Endothelial cell of umbilical vein (primary cell): Measurements from ENCODE around the gene SLC2A11. TPM values are rescaled to one million over a fixed set of nuclear protein-coding genes. Genes with fewer than 3 reads are reported as not detected.

ENCODE experiments used
- BruUV-seq: library from RNA; stranded (reverse); fragments of 400-500 nt; replicated peaks from 2 replicates; lab custom pipeline; 2021; lab: Mats Ljungman, UMichigan
- CTCF ChIA-PET: fragments of 300-600, 350-600 bp; sonication (Branson Sonifier 250); formaldehyde crosslinking; loops from one replicate; lab custom pipeline; 2021; ENCODE audit warnings: antibody characterized with exemption, inconsistent platforms; lab: Charles Lee
- POLR2A ChIA-PET: fragments of 300-600, 350-600 bp; sonication (Branson Sonifier 250); formaldehyde crosslinking; loops from one replicate; lab custom pipeline; 2021; ENCODE audit warnings: antibody characterized with exemption, inconsistent platforms; lab: Charles Lee
- DNase-seq: peaks from one replicate; pipeline ENCODE4 v3.0.0-alpha.2; 2011; ENCODE audit warnings: low read depth, low spot score
- FAIRE-seq: peaks from 2 replicates; lab custom pipeline; 2011; peaks lifted over from hg19 to GRCh38; lab: Jason Lieb, UNC
- H2AFZ ChIP-seq: 2 replicates; pipeline ENCODE4 v1.6.0; 2012; ENCODE audit warnings: low read depth, low read length, control low read depth, inconsistent platforms
- H3K27ac ChIP-seq: 2 replicates; pipeline ENCODE4 v1.5.1; 2011; ENCODE audit warnings: low read depth, mild to moderate bottlenecking, control low read depth, low read length, moderate library complexity; ENCODE audit not compliant: insufficient read depth
- H3K27me3 ChIP-seq, 2 experiments: 2 replicates each; pipeline versions ENCODE4 v1.6.0 to v1.6.1; 2011; ENCODE audit warnings: low read length in 2 of 2, mixed read lengths in 1 of 2; ENCODE audit not compliant: control insufficient read depth in 2 of 2, insufficient read depth in 2 of 2
- H3K36me3 ChIP-seq, 2 experiments: 2 replicates in 1 of 2; 3 replicates in 1 of 2; pipeline ENCODE4 v1.5.1; 2011; ENCODE audit warnings: low read length in 2 of 2, mild to moderate bottlenecking in 1 of 2, moderate library complexity in 1 of 2; ENCODE audit not compliant: control insufficient read depth in 2 of 2, insufficient read depth in 2 of 2; ENCODE audit errors: extremely low read depth in 1 of 2
- H3K4me1 ChIP-seq: 3 replicates; pipeline ENCODE4 v1.5.1; 2011; ENCODE audit warnings: mild to moderate bottlenecking, low read length; ENCODE audit not compliant: control insufficient read depth, insufficient read depth; ENCODE audit errors: extremely low read depth
- H3K4me2 ChIP-seq: 2 replicates; pipeline ENCODE4 v1.6.1; 2011; ENCODE audit warnings: low read length, control low read depth, mixed read lengths; ENCODE audit not compliant: insufficient read depth
- H3K4me3 ChIP-seq, 3 experiments: fragments of 200-600 bp in 1 of 3; sonication (generic), shearing (Covaris generic) in 1 of 3; replicated peaks in 1 of 3; 2 replicates each; pipeline ENCODE4 v1.5.1; 2011 to 2016; ENCODE audit warnings: control low read depth in 3 of 3, low read length in 3 of 3, mild to moderate bottlenecking in 2 of 3, inconsistent platforms in 1 of 3, low read depth in 1 of 3, moderate library complexity in 1 of 3; ENCODE audit not compliant: insufficient read depth in 1 of 3
- H3K79me2 ChIP-seq: 2 replicates; pipeline ENCODE4 v1.6.0; 2012; ENCODE audit warnings: low read length, inconsistent platforms; ENCODE audit not compliant: control insufficient read depth, insufficient read depth
- H3K9ac ChIP-seq: replicated peaks from 2 replicates; pipeline ENCODE3; 2011; ENCODE audit warnings: low read length, control low read depth; ENCODE audit not compliant: insufficient read depth; ENCODE audit errors: extremely low read depth
- H3K9me1 ChIP-seq: replicated peaks from 3 replicates; pipeline ENCODE4 v1.6.0; 2011; ENCODE audit warnings: mild to moderate bottlenecking, low read length; ENCODE audit not compliant: control insufficient read depth, insufficient read depth; ENCODE audit errors: extremely low read depth
- H3K9me3 ChIP-seq: replicated peaks from 2 replicates; pipeline ENCODE4 v1.5.1; 2012; ENCODE audit warnings: low read length, inconsistent platforms; ENCODE audit not compliant: control insufficient read depth, insufficient read depth
- H4K20me1 ChIP-seq: replicated peaks from 2 replicates; pipeline ENCODE3; 2011; ENCODE audit warnings: mild to moderate bottlenecking, low read length; ENCODE audit not compliant: control insufficient read depth, insufficient read depth; ENCODE audit errors: extremely low read depth
- EZH2 ChIP-seq: IDR thresholded peaks from 2 replicates; pipeline ENCODE4 v1.6.1; 2012; ENCODE audit warnings: borderline replicate concordance, low read depth, mild to moderate bottlenecking, moderate library complexity, low read length, inconsistent platforms; ENCODE audit not compliant: severe bottlenecking
- FOS ChIP-seq: IDR thresholded peaks from 2 replicates; pipeline ENCODE4 v1.6.1; 2011; ENCODE audit warnings: mild to moderate bottlenecking, low read length, moderate library complexity, borderline replicate concordance; ENCODE audit not compliant: insufficient read depth
- GATA2 ChIP-seq: IDR thresholded peaks from 2 replicates; pipeline ENCODE4 v1.7.0; 2011; ENCODE audit warnings: low read depth, mild to moderate bottlenecking, moderate library complexity, mixed read lengths, low read length; ENCODE audit not compliant: insufficient read length, insufficient read depth
- JUN ChIP-seq: IDR thresholded peaks from 2 replicates; pipeline ENCODE4 v1.6.1; 2011; ENCODE audit warnings: borderline replicate concordance, low read depth; ENCODE audit not compliant: insufficient read length, insufficient read depth
- MYC ChIP-seq: IDR thresholded peaks from one replicate; pipeline ENCODE4 v1.6.1; 2011; ENCODE audit warnings: mild to moderate bottlenecking, low read depth, low read length
- POLR2A ChIP-seq: IDR thresholded peaks from 2 replicates; pipeline ENCODE4 v1.6.1; 2012; ENCODE audit warnings: low read depth, mild to moderate bottlenecking, control low read depth, low read length
- POLR2AphosphoS5 ChIP-seq: IDR thresholded peaks from 2 replicates; pipeline ENCODE4 v1.6.1; 2012; ENCODE audit warnings: low read depth, mild to moderate bottlenecking, control low read depth, low read length, moderate library complexity; ENCODE audit not compliant: insufficient read depth
- dilution Hi-C: fragments of 300-500 bp; cut with MboI; formaldehyde crosslinking; loops from one replicate; pipeline ENCODE4 v1.15.0; 2019; ENCODE audit warnings: low sequenced_read_pairs; ENCODE audit not compliant: extremely low pct_ligation_motif_present
- intact Hi-C: fragments of 100-400 bp; cut with micrococcal nuclease; formaldehyde crosslinking; loops from one replicate; pipeline ENCODE4 v1.10.0; 2022
- polyA plus RNA-seq, 4 experiments: library from polyadenylated mRNA; depleted of rRNA in 3 of 4; stranded (reverse) in 3 of 4; unstranded in 1 of 4; fragments of >200 nt; gene quantifications; 2 replicates each; pipeline versions ENCODE4 v1.2.1 to v1.2.3, GENCODE V29; 2011 to 2012; ENCODE audit warnings: missing spikeins in 1 of 4
- total RNA-seq: library from RNA; stranded (reverse); gene quantifications from 2 replicates; pipeline ENCODE4 v1.2.3, GENCODE V29; 2021
- TF ChIP-seq, protein P1 (sequence below): IDR thresholded peaks from 2 replicates; pipeline ENCODE4 v1.6.1; 2011; ENCODE audit not compliant: insufficient read depth, insufficient read length
- TF ChIP-seq, protein P2 (sequence below), 2 donors: IDR thresholded peaks; 1 replicate in 1 of 2; 2 replicates in 1 of 2; pipeline ENCODE4 v1.5.1; 2011; ENCODE audit warnings: low read length in 2 of 2, mild to moderate bottlenecking in 2 of 2, moderate library complexity in 2 of 2, control low read depth in 1 of 2, inconsistent platforms in 1 of 2, low read depth in 1 of 2; ENCODE audit not compliant: insufficient read depth in 1 of 2; ENCODE audit errors: extremely low read depth in 1 of 2

Gene SLC2A11
- total and polyA plus RNA-seq, 2 donors (not counting 3 experiments of a cell fraction or from before 2014, with no cell fraction given): 4.2 to 4.6 TPM

DNA sequence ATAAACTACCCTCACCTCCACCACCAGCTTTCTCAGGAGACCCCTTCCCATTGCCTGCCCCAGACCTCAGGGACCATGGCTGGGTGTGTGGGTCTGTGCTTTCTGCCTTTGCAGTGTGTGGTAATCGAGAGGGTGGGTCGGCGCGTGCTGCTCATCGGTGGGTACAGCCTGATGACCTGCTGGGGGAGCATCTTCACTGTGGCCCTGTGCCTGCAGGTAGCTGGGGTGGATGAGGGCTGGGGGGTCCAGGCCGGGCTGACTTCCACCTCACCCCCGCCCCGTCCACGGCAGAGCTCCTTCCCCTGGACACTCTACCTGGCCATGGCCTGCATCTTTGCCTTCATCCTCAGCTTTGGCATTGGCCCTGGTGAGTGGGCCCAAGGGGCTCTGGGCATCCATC is 26.0 kb downstream of the SLC2A11 start:
- CTCF ChIA-PET: interaction anchor here (1.2 kb wide), 1 partner anchor 11 kb away, joined by 3 read pairs; the partner anchor contains the start of gene MIF
- no peak overlapping the region for H3K9ac ChIP-seq
- H3K79me2 ChIP-seq: no peaks in the 10 kb centered on the region
- intact Hi-C loops (no loop called here), dilution Hi-C loops (no loop called here)
- no peaks in the 10 kb centered on the region for H3K27me3 ChIP-seq
- no peak for DNase-seq
- H3K9me3 ChIP-seq: no peaks in the 10 kb centered on the region
- H2AFZ ChIP-seq: no peak overlapping the region
- TF ChIP-seq POLR2A (no peak), POLR2AphosphoS5 (no peak), EZH2 (no peak), MYC (no peak), GATA2 (no peak), JUN (no peak), FOS (no peak)
- TF ChIP-seq, protein P1, sequence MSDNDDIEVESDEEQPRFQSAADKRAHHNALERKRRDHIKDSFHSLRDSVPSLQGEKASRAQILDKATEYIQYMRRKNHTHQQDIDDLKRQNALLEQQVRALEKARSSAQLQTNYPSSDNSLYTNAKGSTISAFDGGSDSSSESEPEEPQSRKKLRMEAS: no peak
- TF ChIP-seq, protein P2, sequence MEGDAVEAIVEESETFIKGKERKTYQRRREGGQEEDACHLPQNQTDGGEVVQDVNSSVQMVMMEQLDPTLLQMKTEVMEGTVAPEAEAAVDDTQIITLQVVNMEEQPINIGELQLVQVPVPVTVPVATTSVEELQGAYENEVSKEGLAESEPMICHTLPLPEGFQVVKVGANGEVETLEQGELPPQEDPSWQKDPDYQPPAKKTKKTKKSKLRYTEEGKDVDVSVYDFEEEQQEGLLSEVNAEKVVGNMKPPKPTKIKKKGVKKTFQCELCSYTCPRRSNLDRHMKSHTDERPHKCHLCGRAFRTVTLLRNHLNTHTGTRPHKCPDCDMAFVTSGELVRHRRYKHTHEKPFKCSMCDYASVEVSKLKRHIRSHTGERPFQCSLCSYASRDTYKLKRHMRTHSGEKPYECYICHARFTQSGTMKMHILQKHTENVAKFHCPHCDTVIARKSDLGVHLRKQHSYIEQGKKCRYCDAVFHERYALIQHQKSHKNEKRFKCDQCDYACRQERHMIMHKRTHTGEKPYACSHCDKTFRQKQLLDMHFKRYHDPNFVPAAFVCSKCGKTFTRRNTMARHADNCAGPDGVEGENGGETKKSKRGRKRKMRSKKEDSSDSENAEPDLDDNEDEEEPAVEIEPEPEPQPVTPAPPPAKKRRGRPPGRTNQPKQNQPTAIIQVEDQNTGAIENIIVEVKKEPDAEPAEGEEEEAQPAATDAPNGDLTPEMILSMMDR (IDR thresholded peaks at IDR 0.05; ENCODE audit: extremely low read depth in 1 of 2, insufficient read depth in 1 of 2, low read depth in 1 of 2, low read length in 2 of 2): no peak
- no peak for FAIRE-seq
- no peak overlapping the region for H3K4me2 ChIP-seq
- H3K36me3 ChIP-seq: no peaks in the 10 kb centered on the region
- no peak overlapping the region for H3K4me3 ChIP-seq
- POLR2A ChIA-PET: no interaction called here
- no peaks in the 10 kb centered on the region for H4K20me1 ChIP-seq
- H3K9me1 ChIP-seq: no peaks in the 10 kb centered on the region
- peaks cover 3% of the 10 kb centered on the region for H3K4me1 ChIP-seq
- no TSS peak for BruUV-seq
- H3K27ac ChIP-seq: no peak overlapping the region
